Loucy (cell line): ENCODE data around the gene DCD.
A peak's percentile ranks its signal among the peaks of the same experiment; 100 is the strongest.

Experiments
- H2AFZ ChIP-seq: fragments of 200-600 bp; sonication (generic); 2 replicates; pipeline ENCODE4 v1.6.0; 2016; ENCODE audit warnings: antibody characterized with exemption, mild to moderate bottlenecking, low read length, moderate library complexity
- H3F3A ChIP-seq: fragments of 200-600 bp; 2 replicates; pipeline ENCODE4 v1.6.0; 2016; ENCODE audit warnings: antibody characterized with exemption, low read depth, mild to moderate bottlenecking
- H3K27me3 ChIP-seq: fragments of 200-600 bp; sonication (generic); 2 replicates; pipeline ENCODE4 v1.6.1; 2014; ENCODE audit warnings: low read length, mild to moderate bottlenecking; ENCODE audit not compliant: insufficient read depth, poor library complexity, severe bottlenecking
- H3K36me3 ChIP-seq: fragments of 200-600 bp; sonication (generic); 2 replicates; pipeline ENCODE4 v1.6.1; 2016; ENCODE audit warnings: low read length; ENCODE audit not compliant: insufficient read depth
- H3K4me1 ChIP-seq: fragments of 200-600 bp; sonication (generic); 2 replicates; pipeline ENCODE4 v1.5.1; 2014; ENCODE audit warnings: low read length, mild to moderate bottlenecking; ENCODE audit not compliant: insufficient read depth, poor library complexity, severe bottlenecking
- H3K4me2 ChIP-seq: fragments of 200-600 bp; sonication (generic); 2 replicates; pipeline ENCODE4 v1.6.0; 2014; ENCODE audit warnings: antibody characterized with exemption, low read length, low read depth, mild to moderate bottlenecking; ENCODE audit not compliant: poor library complexity, severe bottlenecking
- H3K4me3 ChIP-seq: fragments of 200-600 bp; sonication (generic); 2 replicates; pipeline ENCODE4 v1.5.1; 2014; ENCODE audit warnings: low read length, mild to moderate bottlenecking, mixed read lengths; ENCODE audit not compliant: poor library complexity, severe bottlenecking
- H3K79me2 ChIP-seq: fragments of 200-600 bp; sonication (generic); 2 replicates; pipeline ENCODE4 v1.6.1; 2014; ENCODE audit warnings: low read length; ENCODE audit not compliant: insufficient read depth
- H3K9ac ChIP-seq: fragments of 200-600 bp; sonication (generic); 2 replicates; pipeline ENCODE4 v1.6.0; 2014; ENCODE audit warnings: mild to moderate bottlenecking, low read depth, low read length, moderate library complexity; ENCODE audit not compliant: poor library complexity, severe bottlenecking
- H3K9me2 ChIP-seq: fragments of 200-600 bp; sonication (generic); replicated peaks from 2 replicates; pipeline ENCODE4 v1.6.1; 2016; ENCODE audit warnings: low read depth, low read length, mixed read lengths
- H3K9me3 ChIP-seq: fragments of 200-600 bp; sonication (generic); 2 replicates; pipeline ENCODE4 v1.6.1; 2014; ENCODE audit warnings: mild to moderate bottlenecking, antibody characterized with exemption, low read length, low read depth; ENCODE audit not compliant: insufficient read depth
- H4K20me1 ChIP-seq: fragments of 200-600 bp; sonication (generic); 2 replicates; pipeline ENCODE4 v1.6.0; 2014; ENCODE audit warnings: antibody characterized with exemption, low read length, mild to moderate bottlenecking; ENCODE audit not compliant: insufficient read depth, poor library complexity, severe bottlenecking
- EZH2phosphoT487 ChIP-seq: fragments of 200-600 bp; IDR thresholded peaks from 2 replicates; pipeline ENCODE4 v1.6.1; 2018; ENCODE audit warnings: antibody characterized with exemption, mild to moderate bottlenecking, moderate library complexity, borderline replicate concordance
- TF ChIP-seq, protein P1 (sequence below): fragments of 200-600 bp; sonication (generic); conservative IDR thresholded peaks from 2 replicates; pipeline ENCODE4 v1.5.1; 2014; ENCODE audit warnings: mild to moderate bottlenecking, antibody characterized with exemption, low read length

The DCD gene

DNA sequence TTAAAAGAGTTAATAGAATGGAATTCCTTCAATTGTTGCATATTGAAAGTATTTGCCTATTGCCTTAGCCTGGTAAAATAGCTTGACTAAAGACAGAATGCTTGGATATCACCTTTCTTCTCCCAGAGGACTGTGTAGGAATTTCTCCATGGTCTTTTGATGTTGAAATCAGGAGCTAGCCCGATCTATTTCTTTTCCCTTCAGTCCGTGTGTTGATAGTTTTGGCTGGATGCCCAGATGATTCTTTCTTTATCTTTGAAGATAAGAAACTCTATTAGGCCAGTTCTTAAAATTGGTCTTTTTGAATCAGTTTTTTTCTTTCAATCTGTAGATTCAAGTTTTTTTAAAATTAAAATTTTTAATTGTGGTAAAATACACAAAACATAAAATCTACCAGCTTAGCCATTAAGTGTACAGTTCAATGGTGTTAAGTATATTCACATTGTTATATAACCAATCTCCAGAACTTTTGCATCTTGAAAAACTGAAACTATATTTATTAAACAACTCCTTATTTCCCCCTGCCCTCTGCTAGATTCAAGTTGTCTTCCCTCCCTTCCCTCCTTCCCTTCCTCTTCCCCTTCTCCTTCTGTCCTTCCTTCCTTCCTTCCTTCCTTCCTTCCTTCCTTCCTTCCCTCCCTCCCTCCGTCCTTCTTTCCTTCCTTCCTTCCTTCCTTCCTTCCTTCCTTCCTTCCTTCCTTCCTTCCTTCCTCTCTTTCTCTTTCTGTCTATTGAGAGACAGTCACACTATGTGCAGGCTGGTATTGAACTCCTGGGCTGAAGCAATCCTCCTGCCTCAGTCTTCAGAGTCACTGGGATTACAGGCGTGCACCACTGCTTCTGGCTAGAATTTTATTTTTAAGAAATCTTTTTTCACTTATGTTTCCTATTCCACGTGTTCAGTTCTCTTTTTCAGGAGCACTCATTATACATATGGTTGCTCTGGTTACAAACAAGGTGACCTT, 23.6 kb downstream of the DCD start:
- Histone ChIP-seq H3K9me2 (no peaks in the 10 kb centered on the region), H3K9me3 (peaks cover 6% of the 10 kb centered on the region; the same call in 1 of the 2 replicates), H2AFZ (no peak overlapping the region), H3K4me3 (no peak overlapping the region), H3K4me2 (no peak overlapping the region), H4K20me1 (no peaks in the 10 kb centered on the region), H3K9ac (no peak overlapping the region), H3K27me3 (peaks cover 5% of the 10 kb centered on the region), H3K36me3 (no peaks in the 10 kb centered on the region), H3K4me1 (no peaks in the 10 kb centered on the region), H3F3A (no peaks in the 10 kb centered on the region), H3K79me2 (no peaks in the 10 kb centered on the region)
- TF ChIP-seq EZH2phosphoT487, result no peak
- TF ChIP-seq, protein P1, sequence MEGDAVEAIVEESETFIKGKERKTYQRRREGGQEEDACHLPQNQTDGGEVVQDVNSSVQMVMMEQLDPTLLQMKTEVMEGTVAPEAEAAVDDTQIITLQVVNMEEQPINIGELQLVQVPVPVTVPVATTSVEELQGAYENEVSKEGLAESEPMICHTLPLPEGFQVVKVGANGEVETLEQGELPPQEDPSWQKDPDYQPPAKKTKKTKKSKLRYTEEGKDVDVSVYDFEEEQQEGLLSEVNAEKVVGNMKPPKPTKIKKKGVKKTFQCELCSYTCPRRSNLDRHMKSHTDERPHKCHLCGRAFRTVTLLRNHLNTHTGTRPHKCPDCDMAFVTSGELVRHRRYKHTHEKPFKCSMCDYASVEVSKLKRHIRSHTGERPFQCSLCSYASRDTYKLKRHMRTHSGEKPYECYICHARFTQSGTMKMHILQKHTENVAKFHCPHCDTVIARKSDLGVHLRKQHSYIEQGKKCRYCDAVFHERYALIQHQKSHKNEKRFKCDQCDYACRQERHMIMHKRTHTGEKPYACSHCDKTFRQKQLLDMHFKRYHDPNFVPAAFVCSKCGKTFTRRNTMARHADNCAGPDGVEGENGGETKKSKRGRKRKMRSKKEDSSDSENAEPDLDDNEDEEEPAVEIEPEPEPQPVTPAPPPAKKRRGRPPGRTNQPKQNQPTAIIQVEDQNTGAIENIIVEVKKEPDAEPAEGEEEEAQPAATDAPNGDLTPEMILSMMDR, result no peak

DNA sequence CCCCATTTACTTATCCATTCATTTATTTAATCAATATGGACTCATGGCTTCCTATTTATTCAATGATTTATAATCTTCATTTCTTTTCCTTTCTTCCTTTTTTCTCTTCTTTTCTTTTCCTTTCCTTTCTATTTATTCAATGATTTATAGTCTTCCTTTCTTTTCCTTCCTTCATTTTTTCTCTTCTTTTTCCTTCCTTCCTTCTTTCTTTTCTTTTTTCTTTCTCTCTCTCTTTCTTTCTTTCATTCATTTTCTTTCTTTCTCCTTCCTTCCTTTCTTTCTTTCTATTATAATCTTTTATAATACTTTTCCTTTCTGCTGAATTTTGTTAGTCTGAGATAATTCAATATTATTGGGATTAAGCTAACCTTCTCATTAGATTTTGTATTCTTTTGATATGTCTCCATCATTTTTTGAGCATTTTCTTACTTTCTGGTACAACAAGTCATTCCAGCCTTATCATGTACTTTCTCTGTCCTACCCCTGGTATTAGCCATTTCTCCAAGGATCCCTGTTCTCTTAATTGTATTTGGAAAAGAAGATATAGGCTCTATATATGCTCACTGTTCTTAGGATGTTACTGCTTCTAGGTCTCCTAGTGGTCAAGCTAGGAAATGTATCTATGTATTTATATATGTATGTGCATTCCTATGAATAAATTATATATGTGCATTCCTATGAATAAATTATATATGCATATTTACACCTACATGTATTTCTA, 25.5 kb downstream of the DCD start:
- TF ChIP-seq, protein P1, result peak; percentile 63
- TF ChIP-seq EZH2phosphoT487, result no peak
- no peak overlapping the region for H3K9ac ChIP-seq
- no peaks in the 10 kb centered on the region for H3K4me1 ChIP-seq

DNA sequence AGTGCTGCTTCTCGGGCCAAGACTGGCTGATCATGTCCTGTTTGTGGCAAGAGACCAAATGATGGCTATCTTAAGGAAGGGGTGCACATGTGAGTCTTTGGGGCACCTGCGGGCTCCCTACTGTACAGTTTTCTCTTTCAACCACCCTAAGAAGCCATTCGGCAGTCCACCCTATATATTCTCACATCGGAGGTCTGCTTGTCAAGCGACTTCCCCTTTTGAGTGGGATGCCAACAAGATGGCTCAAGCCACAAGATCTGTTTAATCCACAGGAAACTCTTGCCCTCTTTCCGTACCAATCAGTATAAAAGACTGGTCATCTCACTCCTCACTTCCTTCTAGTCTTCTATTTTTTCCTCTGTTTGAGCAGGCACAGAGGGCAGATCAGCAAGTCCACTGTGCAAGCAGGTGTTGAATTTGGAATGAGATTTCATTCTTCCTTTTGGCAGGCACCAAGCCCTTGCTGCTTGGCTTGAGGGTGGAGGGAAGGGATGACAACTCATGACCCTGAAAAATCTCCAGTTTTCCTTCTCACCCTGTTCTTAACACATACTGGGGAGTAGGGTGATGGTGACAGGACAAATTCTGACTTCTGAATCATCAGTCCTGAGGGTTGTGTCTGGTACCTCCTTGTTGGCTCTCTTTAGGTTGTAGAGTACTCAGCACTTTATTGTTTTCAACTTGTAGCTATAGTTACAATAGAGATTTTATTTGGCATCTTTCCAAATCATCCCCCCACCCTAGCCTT, 31.1 kb downstream of the DCD start:
- no peak for TF ChIP-seq EZH2phosphoT487
- TF ChIP-seq, protein P1, result no peak
- H4K20me1 ChIP-seq, result no peaks in the 10 kb centered on the region
- no peaks in the 10 kb centered on the region for H3K36me3 ChIP-seq
- no peak overlapping the region for H2AFZ ChIP-seq
- H3K27me3 ChIP-seq, result no peaks in the 10 kb centered on the region
- no peaks in the 10 kb centered on the region for H3K79me2 ChIP-seq
- H3K4me3 ChIP-seq, result no peak overlapping the region
- H3K9me2 ChIP-seq, result no peaks in the 10 kb centered on the region
- no peaks in the 10 kb centered on the region for H3K9me3 ChIP-seq
- H3K9ac ChIP-seq, result no peak overlapping the region
- no peak overlapping the region for H3K4me2 ChIP-seq
- no peaks in the 10 kb centered on the region for H3F3A ChIP-seq
- no peaks in the 10 kb centered on the region for H3K4me1 ChIP-seq

More for the DNA sequence above, 25.5 kb downstream of the DCD start:
- no peaks in the 10 kb centered on the region for H3F3A ChIP-seq
- H3K79me2 ChIP-seq, result no peaks in the 10 kb centered on the region
- H3K9me2 ChIP-seq, result no peaks in the 10 kb centered on the region
- no peak overlapping the region for H3K4me3 ChIP-seq
- H3K36me3 ChIP-seq, result no peaks in the 10 kb centered on the region
- no peak overlapping the region for H2AFZ ChIP-seq
- no peak overlapping the region for H3K4me2 ChIP-seq
- no peaks in the 10 kb centered on the region for H4K20me1 ChIP-seq
- peaks cover 2% of the 10 kb centered on the region for H3K27me3 ChIP-seq
- H3K9me3 ChIP-seq, result peaks cover 3% of the 10 kb centered on the region; the same call in 1 of the 2 replicates
